Panc1 (cell line): Measurements from ENCODE around the gene SHC3. TPM values are rescaled to one million over a fixed set of nuclear protein-coding genes. Genes with fewer than 3 reads are reported as not detected.

Source experiments
- ATAC-seq: fragments of 200-7000 bp; cut with Tn5 transposase; 2 replicates; pipeline ENCODE4 v1.9.1; 2020; ENCODE audit warnings: mild to moderate bottlenecking, moderate library complexity
- BruUV-seq: library from RNA; stranded (reverse); fragments of 400-500 nt; replicated peaks from 2 replicates; lab custom pipeline; 2021; lab: Mats Ljungman, UMichigan
- CTCF ChIA-PET: fragments of 300-600 bp; sonication (Branson Sonifier 250); formaldehyde crosslinking; loops from one replicate; lab custom pipeline; 2022; ENCODE audit warnings: antibody characterized with exemption; lab: Charles Lee
- POLR2A ChIA-PET: fragments of 300-600 bp; sonication (Branson Sonifier 250); formaldehyde crosslinking; loops from one replicate; lab custom pipeline; 2022; ENCODE audit warnings: antibody characterized with exemption; lab: Charles Lee
- DNase-seq: peaks from one replicate; pipeline ENCODE4 v3.0.0-alpha.2; 2010; ENCODE audit warnings: low read depth, low spot score
- H3K27ac ChIP-seq: 2 replicates; pipeline ENCODE4 v1.5.1; 2011; ENCODE audit warnings: mild to moderate bottlenecking, low read length, inconsistent platforms
- H3K27me3 ChIP-seq: fragments of 200-500 bp; sonication (Bioruptor generic); 2 replicates; pipeline ENCODE4 v1.6.0; 2014; ENCODE audit warnings: low read length, inconsistent platforms; ENCODE audit not compliant: control insufficient read depth, insufficient read depth
- H3K36me3 ChIP-seq: fragments of 200-500 bp; sonication (Bioruptor generic); 2 replicates; pipeline ENCODE4 v1.5.1; 2014; ENCODE audit warnings: inconsistent platforms, mild to moderate bottlenecking, low read length, moderate library complexity; ENCODE audit not compliant: control insufficient read depth, insufficient read depth
- H3K4me1 ChIP-seq: 2 replicates; pipeline ENCODE4 v1.5.1; 2011; ENCODE audit warnings: inconsistent platforms, mild to moderate bottlenecking, low read length, moderate library complexity; ENCODE audit not compliant: control insufficient read depth, insufficient read depth
- H3K4me3 ChIP-seq, 2 experiments: 2 replicates each; pipeline ENCODE4 v1.5.1; 2011 to 2012; ENCODE audit warnings: low read depth in 2 of 2, low read length in 2 of 2, mild to moderate bottlenecking in 2 of 2, inconsistent platforms in 1 of 2, moderate library complexity in 1 of 2
- H3K9me3 ChIP-seq: fragments of 200-500 bp; sonication (Bioruptor generic); 2 replicates; pipeline ENCODE4 v1.5.1; 2014; ENCODE audit warnings: low read depth, mild to moderate bottlenecking, inconsistent platforms, low read length, moderate library complexity; ENCODE audit not compliant: control insufficient read depth, insufficient read depth
- CTCF ChIP-seq: fragments of 450-650 bp; IDR thresholded peaks from 2 replicates; pipeline ENCODE4 v1.5.1; 2017; ENCODE audit warnings: mild to moderate bottlenecking
- POLR2AphosphoS5 ChIP-seq: IDR thresholded peaks from 2 replicates; pipeline ENCODE4 v1.6.1; 2012; ENCODE audit warnings: mild to moderate bottlenecking, low read depth, low read length, moderate library complexity
- REST ChIP-seq, 2 experiments: IDR thresholded peaks; 2 replicates each; pipeline ENCODE4 v1.6.1; 2011 to 2012; ENCODE audit warnings: low read depth in 2 of 2, control low read depth in 1 of 2, low read length in 1 of 2, mild to moderate bottlenecking in 1 of 2, moderate library complexity in 1 of 2; ENCODE audit not compliant: insufficient read depth in 1 of 2
- SIN3A ChIP-seq: IDR thresholded peaks from 2 replicates; pipeline ENCODE4 v1.6.1; 2012; ENCODE audit warnings: low read depth, mild to moderate bottlenecking, low read length, moderate library complexity, borderline replicate concordance; ENCODE audit not compliant: insufficient read depth
- TCF7L2 ChIP-seq: IDR thresholded peaks from 2 replicates; pipeline ENCODE4 v1.6.1; 2011; ENCODE audit warnings: mild to moderate bottlenecking, low read depth, low read length, inconsistent platforms
- in situ Hi-C: cut with HindIII; loops from 2 replicates; pipeline ENCODE4 v1.10.0; 2016; ENCODE audit warnings: low sequenced_read_pairs, low pct_unique_long_range_greater_than_20kb
- intact Hi-C: fragments of 100-400 bp; cut with micrococcal nuclease; formaldehyde crosslinking; loops from one replicate; pipeline ENCODE4 v1.10.0; 2022; ENCODE audit not compliant: unreplicated experiment
- total RNA-seq: library from RNA; stranded (reverse); gene quantifications from one replicate; pipeline ENCODE4 v1.2.1, GENCODE V29; 2021; ENCODE audit not compliant: unreplicated experiment

SHC3 gene
- total RNA-seq, 1 experiment from 2014 or later, result 1.7 TPM

DNA sequence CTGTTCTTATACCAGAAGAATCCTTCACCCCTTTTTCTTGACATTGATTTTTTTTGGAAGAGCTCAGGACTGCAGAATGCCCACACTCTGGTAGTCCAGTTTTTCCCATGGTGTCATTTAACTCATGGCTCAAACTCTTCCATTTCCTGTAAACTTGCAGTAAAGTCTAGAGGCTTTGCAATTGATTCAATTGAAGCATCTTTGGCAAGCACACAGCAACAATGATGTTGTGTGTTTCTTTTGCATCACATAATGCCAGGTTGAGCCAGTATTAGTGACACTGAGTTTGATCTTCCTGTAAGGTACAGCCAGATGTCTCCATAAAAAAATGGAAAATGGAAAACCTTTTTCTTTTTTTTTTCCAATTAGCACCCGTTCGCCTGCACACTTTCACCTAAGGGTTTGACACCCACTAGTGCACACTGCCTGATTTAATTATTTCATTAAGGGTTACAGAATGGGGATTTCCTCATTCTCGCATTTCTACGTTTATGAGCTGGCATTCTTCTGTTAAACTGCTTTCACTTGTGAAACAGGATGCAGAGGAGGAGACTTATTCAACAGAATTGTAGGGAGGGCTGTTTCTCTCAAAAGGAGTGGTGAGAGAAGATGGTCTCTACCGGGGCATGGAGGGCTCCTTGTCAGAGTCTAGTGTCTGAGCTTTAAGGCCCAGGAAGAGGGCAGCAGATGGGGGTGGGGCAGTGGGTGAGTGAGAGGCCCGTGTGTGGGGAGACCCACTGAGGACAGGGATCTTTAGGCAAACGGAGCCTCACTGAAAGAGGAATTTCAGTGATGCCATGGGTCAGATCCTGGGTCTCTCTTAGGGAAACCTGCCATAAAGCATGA, 189.6 kb downstream of the SHC3 start:
- no peak for TF ChIP-seq REST (IDR thresholded peaks at IDR 0.05; ENCODE audit: insufficient read depth in 1 of 2, low read depth in 2 of 2, low read length in 1 of 2)
- Histone ChIP-seq H3K4me1 (peaks cover 2% of the 10 kb centered on the region), H3K4me3 (no peak overlapping the region), H3K27ac (no peak overlapping the region), H3K27me3 (no peaks in the 10 kb centered on the region), H3K9me3 (no peaks in the 10 kb centered on the region), H3K36me3 (no peaks in the 10 kb centered on the region)
- no TSS peak for BruUV-seq
- DNase-seq (no peak), ATAC-seq (no peak)
- in situ Hi-C loops, result no loop called here
- POLR2A ChIA-PET, result no interaction called here
- intact Hi-C loops, result no loop called here
- CTCF ChIA-PET, result no interaction called here

GRCh38 chr9:88987661-88988060, 191.0 kb downstream of the SHC3 start:
- Histone ChIP-seq H3K9me3 (no peaks in the 10 kb centered on the region), H3K4me1 (peaks cover 2% of the 10 kb centered on the region), H3K27me3 (no peaks in the 10 kb centered on the region), H3K4me3 (no peak overlapping the region), H3K27ac (no peak overlapping the region), H3K36me3 (no peaks in the 10 kb centered on the region)
- ATAC-seq (no peak), DNase-seq (no peak)
- ChIA-PET CTCF (no interaction called here), POLR2A (no interaction called here)
- TF ChIP-seq SIN3A (no peak), CTCF (no peak), TCF7L2 (no peak), REST (IDR thresholded peaks at IDR 0.05; ENCODE audit: insufficient read depth in 1 of 2, low read depth in 2 of 2, low read length in 1 of 2) (no peak), POLR2AphosphoS5 (no peak)
- intact Hi-C loops, result no loop called here
- no TSS peak for BruUV-seq
- in situ Hi-C loops, result no loop called here
